Activated naive CD4-positive, alpha-beta T cell treated with anti-CD3 and anti-CD28 coated beads, Interleukin-2, amount 50 U/mL, for 24 hours (primary cell): ENCODE results near the gene AUP1.
A peak's percentile ranks its signal among the peaks of the same experiment; 100 is the strongest.

Experiments used
- H3K27ac Mint-ChIP-seq: one replicate; pipeline ENCODE4 v1.8.0; 2021; ENCODE audit warnings: mild to moderate bottlenecking, mixed read lengths
- H3K27me3 Mint-ChIP-seq: one replicate; pipeline ENCODE4 v1.8.0; 2021; ENCODE audit warnings: mixed read lengths
- H3K36me3 Mint-ChIP-seq: one replicate; pipeline ENCODE4 v1.8.0; 2021; ENCODE audit warnings: mixed read lengths
- H3K4me1 Mint-ChIP-seq: one replicate; pipeline ENCODE4 v1.8.0; 2021; ENCODE audit warnings: mixed read lengths
- H3K4me3 Mint-ChIP-seq: one replicate; pipeline ENCODE4 v1.8.0; 2021; ENCODE audit warnings: mild to moderate bottlenecking, mixed read lengths
- H3K9me3 Mint-ChIP-seq: one replicate; pipeline ENCODE4 v1.8.0; 2021; ENCODE audit warnings: mixed read lengths

The AUP1 gene

GRCh38 chr2:74513605-74514367 is 15.7 kb downstream of the AUP1 start:
- Mint-ChIP-seq H3K4me3 (peak overlapping the region; percentile 23), H3K4me1 (peaks cover 17% of the 10 kb centered on the region), H3K27ac (no peak overlapping the region), H3K27me3 (peaks cover 53% of the 10 kb centered on the region), H3K36me3 (peaks cover 6% of the 10 kb centered on the region), H3K9me3 (no peaks in the 10 kb centered on the region)

GRCh38 chr2:74512744-74513604 is 16.5 kb downstream of the AUP1 start:
- Mint-ChIP-seq H3K27ac (no peak overlapping the region), H3K27me3 (peaks cover 46% of the 10 kb centered on the region), H3K36me3 (peaks cover 6% of the 10 kb centered on the region), H3K4me1 (peaks cover 25% of the 10 kb centered on the region), H3K9me3 (no peaks in the 10 kb centered on the region), H3K4me3 (peak overlapping the region; percentile 23)

- Mint-ChIP-seq H3K4me1 (peaks cover 31% of the 10 kb centered on the region), H3K9me3 (no peaks in the 10 kb centered on the region), H3K4me3 (no peak overlapping the region), H3K36me3 (peaks cover 5% of the 10 kb centered on the region), H3K27me3 (peaks cover 36% of the 10 kb centered on the region), H3K27ac (no peak overlapping the region)
Observed at GRCh38 chr2:74511104-74511989, 18.2 kb downstream of the AUP1 start.

GRCh38 chr2:74510272-74510671 is 19.2 kb downstream of the AUP1 start:
- H3K27ac Mint-ChIP-seq: no peak overlapping the region

GRCh38 chr2:74507926-74508520 is 21.5 kb downstream of the AUP1 start:
- peak overlapping the region; percentile 97 for H3K27ac Mint-ChIP-seq
- no peaks in the 10 kb centered on the region for H3K9me3 Mint-ChIP-seq
- peaks cover 39% of the 10 kb centered on the region for H3K4me1 Mint-ChIP-seq
- peaks cover 18% of the 10 kb centered on the region for H3K36me3 Mint-ChIP-seq
- H3K27me3 Mint-ChIP-seq: peaks cover 36% of the 10 kb centered on the region
- H3K4me3 Mint-ChIP-seq: peak overlapping the region; percentile 94

More at GRCh38 chr2:74510272-74510671, 19.2 kb downstream of the AUP1 start:
- Mint-ChIP-seq H3K27me3 (peaks cover 33% of the 10 kb centered on the region), H3K9me3 (no peaks in the 10 kb centered on the region), H3K36me3 (peaks cover 6% of the 10 kb centered on the region), H3K4me1 (peaks cover 26% of the 10 kb centered on the region), H3K4me3 (no peak overlapping the region)

GRCh38 chr2:74507145-74507925 is 22.2 kb downstream of the AUP1 start, which contains the start of gene PCGF1:
Gene PCGF1, minus strand, starts transcription at chr2:74507695. Its CDS starts 27 bp downstream, at chr2:74507668.
- Mint-ChIP-seq H3K27me3 (peaks cover 36% of the 10 kb centered on the region), H3K27ac (peak within 1 kb of the TSS; percentile 97), H3K4me1 (peaks cover 44% of the 10 kb centered on the region), H3K9me3 (no peaks in the 10 kb centered on the region), H3K36me3 (peaks cover 18% of the 10 kb centered on the region), H3K4me3 (peak within 1 kb of the TSS; percentile 94)

GRCh38 chr2:74505448-74506246 is 23.9 kb downstream of the AUP1 start:
- Mint-ChIP-seq H3K36me3 (peaks cover 18% of the 10 kb centered on the region), H3K9me3 (no peaks in the 10 kb centered on the region), H3K4me3 (peak overlapping the region; percentile 23), H3K27me3 (peaks cover 38% of the 10 kb centered on the region), H3K4me1 (peaks cover 51% of the 10 kb centered on the region), H3K27ac (no peak overlapping the region)

GRCh38 chr2:74504591-74504990 is 24.9 kb downstream of the AUP1 start:
- peaks cover 51% of the 10 kb centered on the region for H3K4me1 Mint-ChIP-seq

GRCh38 chr2:74503506-74504475 is 25.7 kb downstream of the AUP1 start:
- no peak overlapping the region for H3K27ac Mint-ChIP-seq
- no peaks in the 10 kb centered on the region for H3K9me3 Mint-ChIP-seq
- H3K36me3 Mint-ChIP-seq: peaks cover 18% of the 10 kb centered on the region
- peak overlapping the region; percentile 73 for H3K4me3 Mint-ChIP-seq
- H3K4me1 Mint-ChIP-seq: peaks cover 57% of the 10 kb centered on the region
- peaks cover 41% of the 10 kb centered on the region for H3K27me3 Mint-ChIP-seq

More at GRCh38 chr2:74504591-74504990, 24.9 kb downstream of the AUP1 start:
- Mint-ChIP-seq H3K36me3 (peaks cover 18% of the 10 kb centered on the region), H3K27ac (peak overlapping the region; percentile 43), H3K9me3 (no peaks in the 10 kb centered on the region), H3K27me3 (peaks cover 37% of the 10 kb centered on the region), H3K4me3 (peak overlapping the region; percentile 23)

- Mint-ChIP-seq H3K4me1 (peaks cover 57% of the 10 kb centered on the region), H3K27me3 (peaks cover 45% of the 10 kb centered on the region), H3K4me3 (peak overlapping the region; percentile 73), H3K36me3 (peaks cover 18% of the 10 kb centered on the region), H3K27ac (no peak overlapping the region), H3K9me3 (no peaks in the 10 kb centered on the region)
Observed at GRCh38 chr2:74502720-74503505, 26.6 kb downstream of the AUP1 start.

- peak overlapping the region; percentile 73 for H3K4me3 Mint-ChIP-seq
- H3K36me3 Mint-ChIP-seq: peaks cover 18% of the 10 kb centered on the region
- peak overlapping the region; percentile 35 for H3K27ac Mint-ChIP-seq
- peaks cover 47% of the 10 kb centered on the region for H3K27me3 Mint-ChIP-seq
- no peaks in the 10 kb centered on the region for H3K9me3 Mint-ChIP-seq
- peaks cover 58% of the 10 kb centered on the region for H3K4me1 Mint-ChIP-seq
Observed at GRCh38 chr2:74502147-74502719, 27.3 kb downstream of the AUP1 start.
